ENCODE results near the gene MAPK1.

MAPK1 gene

DNA sequence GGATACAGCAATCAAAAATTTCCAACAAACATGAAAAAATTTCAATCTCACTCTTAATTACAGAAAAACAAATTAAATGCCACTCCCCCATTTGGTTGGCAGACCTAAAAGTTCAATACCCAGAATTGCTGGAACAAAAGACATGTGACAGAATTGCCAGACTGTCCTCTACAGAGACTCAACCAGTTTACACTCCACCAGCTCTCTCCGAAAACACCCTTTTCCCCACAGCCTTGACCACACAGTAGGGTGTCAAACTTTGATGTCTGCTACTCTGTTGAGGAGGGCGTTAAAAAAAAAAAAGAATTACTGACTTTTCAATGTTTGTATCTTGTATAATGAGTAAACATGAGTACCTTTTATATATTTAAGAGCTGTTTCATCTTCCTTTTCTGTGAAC is 87.2 kb downstream of the MAPK1 start:
- no peak for DNase-seq

DNA sequence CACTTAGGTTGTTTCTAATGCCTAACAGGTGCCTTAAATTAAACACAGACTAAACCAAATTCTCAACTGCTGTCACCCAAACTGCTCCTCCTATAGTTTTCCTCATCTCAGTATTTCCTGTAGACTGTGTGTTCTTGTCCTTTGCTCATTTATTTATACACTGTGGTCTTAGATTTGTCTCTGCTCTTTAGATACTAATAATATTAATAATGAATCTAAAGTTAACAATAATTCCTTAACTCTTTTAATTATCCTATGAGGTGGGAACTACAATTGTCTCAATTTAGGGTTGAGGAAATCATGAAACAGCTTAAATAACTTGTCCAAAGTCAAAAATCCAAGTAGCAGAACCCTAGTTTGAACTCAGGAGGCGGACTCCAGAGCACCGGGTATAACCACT is 88.0 kb downstream of the MAPK1 start:
- DNase-seq = no peak

DNA sequence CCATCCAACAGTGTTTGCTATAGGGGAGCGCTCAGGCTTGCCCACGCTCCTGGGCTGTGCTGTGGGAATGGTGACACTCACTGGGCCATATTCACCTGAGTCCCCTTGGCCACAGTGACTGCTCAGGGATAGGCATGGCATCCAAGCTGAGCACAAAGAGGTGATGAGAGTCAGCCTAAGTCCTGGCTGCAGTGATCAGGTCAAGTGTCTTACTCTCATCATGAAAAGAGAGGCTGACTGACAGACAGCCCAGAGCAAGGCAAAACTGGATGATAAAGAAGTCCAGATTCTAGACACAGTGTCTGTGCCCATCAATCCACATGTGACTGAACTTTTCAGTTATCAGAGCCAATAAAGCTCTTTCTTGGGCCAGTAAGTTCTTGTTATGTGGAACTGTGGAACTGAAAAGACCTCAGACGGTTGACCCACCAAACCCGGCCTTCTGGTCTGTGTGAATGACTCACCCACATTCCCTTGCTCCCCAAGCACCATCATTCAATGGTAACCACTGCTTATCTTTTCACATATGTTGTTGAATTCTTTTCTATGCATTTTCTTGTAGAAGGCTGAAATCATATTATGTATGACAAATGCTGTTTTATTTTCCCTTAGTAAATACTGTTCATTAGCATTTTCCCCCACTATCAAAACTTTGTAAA is 88.6 kb downstream of the MAPK1 start:
- DNase-seq = no peak

DNA sequence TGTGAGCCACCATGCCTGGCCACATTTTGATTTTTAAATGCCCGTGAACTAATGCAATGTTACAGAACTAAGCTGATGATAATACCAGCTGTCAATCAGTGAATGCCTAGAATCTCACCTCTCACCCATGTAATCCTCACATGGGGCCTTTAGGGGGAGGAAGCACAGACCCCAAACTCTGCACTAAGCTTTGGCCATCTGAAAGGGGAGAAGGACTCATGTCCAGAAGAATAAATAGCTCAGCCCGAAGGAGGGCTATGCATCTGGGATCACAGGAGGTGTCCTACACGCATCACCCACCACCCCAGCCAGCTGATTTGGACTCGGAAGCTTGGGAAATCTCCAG is 95.8 kb downstream of the MAPK1 start:
- DNase-seq = no peak

DNA sequence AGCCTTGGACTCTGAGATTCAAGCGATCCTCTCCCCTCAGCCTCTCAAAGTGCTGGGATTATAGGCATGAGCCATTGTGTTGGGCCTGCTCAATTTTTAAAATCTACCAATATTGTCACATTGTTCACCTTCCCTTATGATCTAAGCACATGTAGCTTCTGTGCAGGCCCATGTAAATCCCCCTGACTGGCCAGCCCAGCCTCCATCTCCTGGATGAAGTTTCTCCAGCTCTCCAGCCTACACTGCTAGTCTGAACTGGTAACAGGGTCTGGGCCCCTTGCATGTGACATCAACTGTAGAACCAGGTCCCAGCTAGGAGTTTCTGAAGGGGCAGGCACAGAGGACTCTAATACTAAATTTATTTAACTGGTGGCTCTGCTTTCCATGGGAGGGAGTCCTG is 99.0 kb downstream of the MAPK1 start:
- no peak for DNase-seq

DNA sequence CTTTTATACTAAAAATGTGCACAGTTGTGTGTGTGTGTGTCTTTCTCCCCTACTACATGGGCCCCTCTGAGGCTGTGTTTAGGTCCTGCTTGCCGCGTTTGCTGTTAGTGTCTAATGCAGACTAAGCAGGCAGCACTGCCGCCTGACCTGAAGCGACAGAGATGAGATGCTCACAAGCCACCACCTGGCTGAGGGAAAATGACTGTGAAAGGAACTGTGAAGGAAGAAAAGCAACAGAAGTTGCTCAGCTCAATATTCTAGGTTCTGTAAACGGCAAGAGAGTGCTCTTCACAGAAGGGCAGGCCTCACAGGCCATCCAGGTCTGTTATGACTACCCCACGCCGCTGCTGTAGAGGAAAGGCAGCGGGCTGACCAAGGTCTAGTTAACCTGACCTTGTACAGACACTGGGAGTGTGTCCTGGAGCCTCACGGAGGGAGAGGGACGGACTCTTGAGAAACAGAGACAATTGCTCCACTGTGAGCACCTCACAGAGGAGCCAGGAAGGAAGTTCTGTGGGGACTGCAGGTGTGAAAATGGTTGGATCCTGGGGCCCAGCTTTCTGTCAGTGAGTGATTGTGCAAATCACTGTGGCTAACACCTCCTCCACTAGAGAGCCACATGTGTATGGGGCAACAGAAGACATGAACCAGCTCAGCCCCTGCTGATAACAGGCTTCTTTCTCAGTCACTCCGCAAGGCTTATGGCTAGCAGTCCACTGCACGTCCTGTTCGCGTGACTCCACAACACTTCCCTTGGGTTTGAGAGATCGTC is 100.6 kb downstream of the MAPK1 start:
- no peak for DNase-seq

DNA sequence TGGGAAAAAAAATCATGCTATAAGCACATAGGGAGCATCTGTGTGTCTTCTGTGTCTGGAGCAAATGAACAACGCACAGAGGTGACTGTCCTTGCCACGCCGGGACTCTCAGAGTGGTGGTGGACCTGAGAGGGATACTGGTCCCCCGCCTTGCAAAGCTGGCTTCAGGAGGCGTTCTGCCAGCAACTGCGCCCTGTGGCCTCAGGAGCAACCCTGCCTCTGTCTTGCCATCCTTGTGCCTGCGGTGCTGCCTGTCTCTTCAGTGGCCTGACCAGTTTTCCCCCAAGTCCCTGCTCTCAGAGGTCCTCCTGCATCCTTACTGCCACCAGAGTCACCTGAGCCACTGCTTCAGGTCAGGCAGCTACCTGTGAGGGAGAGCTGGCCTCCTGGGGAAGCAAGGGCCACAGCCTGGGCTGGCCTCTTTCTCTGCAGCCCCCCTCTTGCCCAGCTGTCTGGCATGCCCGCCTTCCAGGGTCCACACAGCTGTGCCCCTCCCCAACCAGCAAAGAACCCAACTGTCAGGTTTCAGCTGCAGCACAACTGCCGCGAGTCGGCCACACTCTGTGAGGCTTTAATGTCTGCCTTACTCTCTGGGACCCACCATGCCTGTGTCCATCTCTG is 101.4 kb downstream of the MAPK1 start:
- DNase-seq = no peak

DNA sequence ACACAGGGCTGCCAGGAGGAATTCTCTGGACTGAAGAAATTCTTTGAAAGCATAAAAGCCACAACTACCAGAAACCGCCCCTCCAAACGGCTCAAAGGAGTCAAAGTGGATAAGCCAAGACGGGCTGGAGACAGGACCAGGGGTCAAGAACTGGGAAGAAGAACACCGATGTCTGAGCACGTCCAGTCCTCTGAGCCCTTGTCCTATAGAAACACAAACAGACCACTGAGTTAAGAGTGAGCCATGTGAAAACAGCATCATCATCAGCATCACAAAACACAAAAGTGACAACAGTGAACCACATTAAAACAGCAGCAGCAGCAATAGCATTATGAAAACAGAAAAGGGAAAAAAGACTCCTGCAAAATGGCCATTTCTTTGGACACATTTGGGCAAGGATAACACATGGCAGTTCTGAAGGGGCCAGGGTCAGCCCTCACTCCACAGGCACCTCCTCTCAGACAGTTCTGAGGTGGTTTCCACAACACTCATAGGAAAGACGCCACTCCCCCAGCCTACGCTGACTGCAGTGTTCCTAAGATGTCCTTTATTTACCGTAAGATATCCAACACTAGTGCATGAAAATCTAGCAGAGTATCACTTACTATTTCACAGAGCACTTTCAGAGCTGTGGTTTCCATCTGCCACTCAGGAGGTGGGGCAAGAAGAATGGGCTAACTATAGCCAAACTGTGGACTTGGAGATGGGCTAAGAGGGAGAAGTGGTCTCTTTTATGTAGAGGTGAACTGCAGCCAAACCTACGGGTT is 103.2 kb downstream of the MAPK1 start:
- no peak for DNase-seq

DNA sequence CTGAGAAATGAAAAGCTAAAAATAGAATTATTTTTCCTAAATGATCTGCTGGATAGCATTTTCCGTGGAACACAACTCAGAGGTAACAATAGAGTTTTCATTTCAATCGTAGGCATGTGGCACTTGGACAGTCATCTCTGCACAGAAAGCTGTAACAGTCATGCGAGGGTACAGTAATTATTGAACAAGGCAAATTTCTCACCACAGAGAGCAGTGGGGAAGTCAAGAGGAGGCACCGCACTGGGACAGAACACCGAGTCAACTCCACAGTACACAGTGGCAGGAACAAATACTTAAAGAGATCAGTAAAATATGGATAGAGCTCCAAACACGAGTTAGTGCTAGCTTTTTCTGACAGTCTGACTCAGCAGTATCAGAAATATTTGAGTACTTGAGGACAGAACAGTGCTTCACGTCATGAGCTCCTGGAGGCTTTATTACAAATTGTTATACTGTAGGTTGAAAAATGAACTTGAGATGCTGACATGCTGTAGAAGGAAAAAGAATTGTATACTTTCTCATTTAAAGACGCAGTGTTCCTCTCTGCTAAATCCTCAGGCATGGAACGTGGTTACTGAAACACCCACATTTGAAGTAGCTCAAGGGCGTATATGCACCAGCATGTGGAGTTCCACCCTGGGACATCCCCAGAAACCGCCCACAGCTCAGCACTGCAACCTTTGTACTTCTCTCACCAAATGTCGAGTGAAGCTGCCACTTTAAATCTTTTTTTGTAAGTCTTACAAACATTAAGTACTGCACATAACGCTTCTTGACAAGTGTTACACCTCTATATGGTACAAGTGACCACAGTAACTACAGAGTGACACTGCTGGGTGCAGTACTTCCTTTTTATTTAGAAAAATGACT is 104.5 kb downstream of the MAPK1 start:
- DNase-seq = no peak

DNA sequence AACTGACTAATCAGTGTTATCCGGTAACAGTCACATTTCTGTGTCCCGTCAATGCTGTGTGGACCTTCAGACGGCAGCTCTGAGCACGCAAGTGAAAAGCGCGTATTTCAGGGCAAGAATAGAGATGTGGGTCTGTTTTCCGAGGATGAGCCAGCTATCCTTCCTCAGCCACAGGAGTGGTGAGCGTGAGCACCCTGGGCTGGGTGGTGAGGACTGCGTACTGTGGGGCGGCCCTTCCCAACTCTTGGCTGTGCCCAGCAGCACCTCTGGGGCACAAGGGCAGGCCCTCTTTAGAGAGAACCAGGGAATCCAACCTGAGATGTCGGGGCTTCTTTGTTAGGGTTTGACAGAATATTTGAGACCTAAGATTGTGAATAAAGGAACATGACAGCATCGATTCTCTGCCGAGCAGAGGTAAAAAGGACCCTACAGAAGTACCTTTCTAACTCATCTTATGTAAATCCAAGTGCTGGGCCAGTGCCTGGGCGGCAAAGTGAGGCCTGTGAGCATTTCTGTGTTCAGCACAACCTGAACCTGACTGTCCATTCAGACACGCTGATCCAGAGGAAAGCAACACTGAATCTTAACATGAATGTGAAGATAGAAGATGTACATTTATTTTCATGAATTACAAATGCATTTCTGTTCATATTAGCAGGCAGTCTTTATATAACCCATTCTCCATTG is 105.3 kb downstream of the MAPK1 start:
- DNase-seq = no peak

DNA sequence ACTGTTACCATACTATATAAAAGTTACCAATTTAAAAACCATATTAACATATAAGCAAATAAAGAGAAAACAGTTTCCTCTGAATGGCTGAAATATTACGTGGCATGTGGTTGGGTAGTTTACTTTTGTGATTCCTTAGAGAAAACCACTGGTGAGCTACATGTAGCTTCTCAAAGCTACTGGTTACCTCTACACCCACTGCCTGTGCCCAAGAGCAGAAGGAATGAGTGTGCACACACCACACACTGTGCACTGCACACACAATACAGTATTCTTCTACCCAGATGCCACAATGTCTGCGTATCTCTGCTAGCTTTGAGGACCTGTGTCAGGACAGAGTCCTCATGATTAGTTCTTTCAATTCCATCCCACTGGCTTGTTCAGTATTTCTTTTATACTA is 106.4 kb downstream of the MAPK1 start:
- no peak for DNase-seq

DNA sequence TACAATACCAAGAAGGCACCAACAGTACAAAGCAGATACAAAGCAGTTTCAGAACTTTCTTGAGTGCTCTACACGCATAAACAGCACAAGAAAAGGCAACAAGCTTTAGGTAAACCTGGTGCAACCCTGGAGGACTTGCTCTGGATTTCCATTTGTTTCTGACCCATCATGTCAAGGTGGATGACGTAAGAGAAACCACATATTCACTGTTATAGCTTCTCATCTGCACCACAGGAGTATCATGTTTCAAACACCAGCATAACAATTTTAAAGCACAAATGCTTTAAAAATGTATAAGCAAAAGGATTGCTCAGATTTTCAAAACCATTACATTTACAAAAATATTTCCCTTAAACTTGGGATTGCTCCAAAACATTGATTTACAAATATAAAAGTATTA is 106.8 kb downstream of the MAPK1 start:
- DNase-seq = no peak

DNA sequence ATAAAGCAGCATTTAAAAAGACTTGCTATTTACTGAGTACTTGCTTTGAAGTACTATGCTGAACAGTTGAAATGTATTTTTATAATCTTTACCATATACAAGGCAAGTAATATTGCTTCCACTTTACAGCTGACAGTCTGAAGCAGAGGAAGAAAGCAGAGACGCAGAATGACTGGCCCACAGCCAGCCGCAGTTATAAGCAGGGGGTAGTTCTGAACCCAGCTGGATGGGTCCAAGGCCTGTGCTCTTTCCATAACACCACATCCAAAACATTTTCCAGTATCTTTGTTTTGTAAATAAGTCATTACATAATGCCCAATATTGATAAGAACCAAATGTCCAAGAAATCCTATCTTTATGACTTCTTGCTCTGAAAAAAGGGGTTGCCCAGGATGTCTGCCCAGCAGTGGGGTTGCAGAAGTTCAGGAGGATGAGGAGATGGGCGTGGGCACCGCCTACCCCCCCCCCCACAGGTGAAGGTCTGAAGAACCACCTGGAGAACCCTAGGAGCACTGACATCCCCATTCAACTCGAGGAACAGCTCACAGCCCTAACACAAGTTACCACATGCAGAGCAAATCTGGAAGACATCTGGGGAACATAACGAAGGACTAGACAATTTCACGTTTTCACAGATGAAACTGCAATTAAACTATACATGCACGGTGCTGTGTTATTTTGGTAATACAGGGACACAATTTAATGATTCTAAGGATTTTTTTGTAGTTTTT is 107.6 kb downstream of the MAPK1 start:
- DNase-seq = no peak

DNA sequence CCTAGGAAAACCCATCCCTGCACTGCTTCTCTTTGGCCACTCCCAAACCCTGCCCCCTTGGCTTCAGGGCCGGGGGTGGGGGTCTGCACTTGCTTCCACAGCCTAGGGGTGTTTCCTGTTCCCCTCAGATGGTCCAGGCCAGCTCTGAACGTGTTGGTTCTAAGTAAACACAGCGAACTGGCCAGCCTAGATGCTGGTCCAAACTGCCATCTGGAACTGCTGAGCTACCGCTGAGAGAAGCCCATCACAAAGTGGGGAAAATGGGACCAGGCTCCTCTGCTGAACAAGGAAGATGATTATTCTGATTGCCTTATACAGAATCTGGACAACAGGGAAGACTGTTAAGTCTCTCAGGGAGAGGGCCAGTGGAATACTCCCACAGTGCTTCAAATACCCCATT is 108.4 kb downstream of the MAPK1 start:
- no peak for DNase-seq

DNA sequence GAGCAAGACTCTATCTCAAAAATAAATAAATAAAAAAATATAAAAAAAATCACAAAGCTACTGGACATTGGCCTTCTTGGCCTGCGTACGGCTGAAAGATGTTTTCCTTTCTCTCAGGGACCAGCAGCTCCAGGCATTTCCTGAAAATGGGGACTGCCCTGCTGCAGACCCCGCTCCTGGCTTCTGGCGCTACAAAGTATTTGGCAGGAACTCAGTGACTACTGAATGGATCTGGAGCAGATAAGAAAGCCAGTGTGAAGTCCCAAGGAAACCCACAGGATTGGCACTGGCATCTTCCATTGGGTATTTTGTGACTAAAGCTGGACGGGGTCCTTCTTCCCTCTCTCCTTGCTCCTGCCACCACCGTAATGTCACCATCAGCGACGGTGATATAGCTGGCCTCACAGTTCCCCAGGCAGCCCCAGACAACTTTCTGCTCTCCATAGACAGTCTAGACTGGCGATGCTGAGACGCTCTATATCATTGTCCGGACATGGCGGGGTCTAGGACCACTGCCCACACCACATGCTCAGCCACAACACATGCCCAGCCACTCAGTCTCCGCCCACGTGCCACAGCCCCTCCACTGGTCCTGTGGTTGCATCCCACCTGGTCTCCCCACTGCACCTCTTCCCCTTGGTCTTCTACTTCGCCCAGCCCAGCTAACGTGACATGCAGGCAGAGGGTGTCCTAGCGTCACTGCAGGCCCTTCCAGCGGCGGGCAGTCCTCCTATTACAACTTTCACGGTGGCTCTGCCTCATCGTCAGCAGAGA is 109.2 kb downstream of the MAPK1 start:
- no peak for DNase-seq

DNA sequence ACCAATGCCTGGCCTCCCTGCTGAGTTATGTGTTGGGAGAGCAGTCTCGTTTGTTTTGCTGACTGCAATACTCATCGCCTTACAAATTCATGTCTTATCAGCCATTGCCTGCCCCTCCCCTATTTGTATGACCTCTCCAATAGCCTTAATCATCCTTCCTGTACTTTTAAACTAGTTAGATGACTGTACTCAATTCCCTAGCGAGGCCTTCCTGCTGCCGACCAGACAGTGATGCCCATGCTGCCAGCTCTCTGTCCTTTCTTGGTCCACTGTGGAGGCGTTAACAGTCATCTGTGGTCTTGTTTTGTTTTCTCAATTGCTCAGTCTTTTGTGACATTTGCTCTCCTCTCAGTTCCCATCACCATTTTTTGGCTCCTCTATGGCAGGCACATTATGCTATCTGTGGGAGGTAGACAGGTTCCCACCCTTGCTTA is 111.6 kb downstream of the MAPK1 start:
- DNase-seq = no peak

DNA sequence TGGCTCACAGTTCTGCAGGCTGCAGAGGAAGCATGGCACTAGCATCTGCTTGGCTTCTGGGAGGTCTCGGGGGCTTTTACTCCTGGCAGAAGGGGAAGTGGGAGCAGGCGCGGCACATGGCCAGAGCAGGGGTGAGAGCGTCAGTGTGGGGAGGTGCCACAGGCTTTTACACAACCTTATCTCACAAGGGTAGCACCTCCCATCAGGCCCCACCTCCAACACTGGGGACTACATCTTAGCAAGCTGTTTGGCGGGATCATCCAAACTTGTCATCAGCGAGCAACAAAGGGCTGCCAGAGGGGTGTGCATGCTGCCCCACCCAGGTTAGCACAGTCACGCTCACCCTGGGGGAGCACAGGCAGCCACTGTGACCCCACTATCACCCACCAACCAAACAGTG is 112.9 kb downstream of the MAPK1 start:
- DNase-seq = no peak

DNA sequence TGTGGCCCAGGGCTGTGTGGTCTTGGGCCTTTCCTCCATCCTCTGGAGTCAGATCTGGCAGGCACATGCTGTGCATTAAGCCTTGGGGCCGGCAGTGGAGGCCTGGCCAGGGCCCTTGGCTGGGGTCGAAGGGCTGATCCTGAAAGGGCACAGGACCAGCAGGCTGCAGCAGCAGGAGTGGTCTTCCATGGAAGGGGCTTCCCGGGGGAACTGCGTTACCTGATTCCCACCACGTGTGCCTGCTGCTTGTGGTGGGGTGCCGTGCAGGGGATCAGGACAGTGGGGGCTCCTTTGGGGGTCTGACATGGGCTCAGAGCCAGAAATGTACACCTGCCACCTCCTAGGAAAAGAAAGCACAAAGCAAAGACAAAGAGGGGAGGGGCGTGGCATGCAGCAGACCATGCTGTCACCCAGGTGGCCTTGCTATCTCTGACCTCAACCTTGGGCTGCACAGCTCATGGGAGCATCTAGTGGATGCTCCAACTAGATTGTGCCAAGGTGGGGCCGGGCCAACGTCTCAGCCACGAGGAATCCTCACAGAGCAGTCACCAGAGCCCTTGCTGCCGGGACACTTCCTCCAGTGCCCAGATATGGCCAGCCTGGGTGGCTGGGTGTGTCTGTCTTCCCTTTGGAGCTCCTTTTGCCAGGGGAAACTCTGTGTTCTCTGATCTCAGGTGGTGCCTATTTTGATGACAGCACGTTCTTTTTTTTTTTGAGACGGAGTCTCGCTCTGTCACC is 113.9 kb downstream of the MAPK1 start:
- no peak for DNase-seq

DNA sequence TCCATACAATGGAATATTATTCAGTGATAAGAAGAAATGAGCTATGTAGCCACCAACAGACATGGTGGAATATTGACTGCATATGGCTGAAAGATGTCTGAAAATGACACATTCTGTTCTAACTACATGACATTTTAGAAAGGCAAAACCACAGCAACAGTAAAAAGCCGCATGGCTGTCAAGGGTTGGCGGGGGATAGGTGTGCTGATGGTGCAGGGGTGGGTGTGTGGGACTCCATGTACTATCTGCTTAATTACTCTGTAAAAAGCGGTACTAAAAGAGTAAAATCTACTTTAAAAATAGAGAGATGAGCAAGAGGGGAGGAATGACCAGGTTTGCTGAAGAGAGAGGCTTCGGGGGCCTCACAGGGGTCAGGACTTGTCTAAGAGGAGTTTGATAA is 115.2 kb downstream of the MAPK1 start:
- DNase-seq = no peak

DNA sequence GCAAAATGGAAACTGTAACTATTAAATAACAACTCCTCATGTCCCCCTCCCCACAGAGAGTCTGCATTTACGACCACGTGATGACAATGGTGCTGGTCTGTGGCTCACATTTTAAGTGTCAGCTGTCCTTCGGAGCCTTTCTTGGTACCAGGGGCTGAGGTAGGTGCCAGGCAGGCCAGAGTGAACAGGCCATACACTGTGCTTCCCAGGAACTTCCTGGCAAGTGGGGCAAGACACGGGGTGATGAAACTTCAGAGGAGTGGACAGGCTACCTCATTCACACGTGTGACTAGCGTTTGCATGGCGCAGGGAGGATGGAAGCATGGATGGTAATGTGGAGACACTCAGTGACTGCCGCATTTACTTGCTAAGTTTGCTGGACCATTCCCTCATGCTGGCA is 121.5 kb downstream of the MAPK1 start:
- no peak for DNase-seq
